Activated CD4-positive, alpha-beta T cell treated with anti-CD3 and anti-CD28 coated beads, Interleukin-10, Interleukin-2, amounts not matched to agents 100 ng/mL and 50 ng/mL, durations not matched to agents 16 hours and 8 hours (primary cell): ENCODE results near the gene WEE1.

ENCODE experiments used
- DNase-seq: peaks from one replicate; pipeline ENCODE4 v3.0.0-alpha.2; 2020

WEE1 gene

DNA sequence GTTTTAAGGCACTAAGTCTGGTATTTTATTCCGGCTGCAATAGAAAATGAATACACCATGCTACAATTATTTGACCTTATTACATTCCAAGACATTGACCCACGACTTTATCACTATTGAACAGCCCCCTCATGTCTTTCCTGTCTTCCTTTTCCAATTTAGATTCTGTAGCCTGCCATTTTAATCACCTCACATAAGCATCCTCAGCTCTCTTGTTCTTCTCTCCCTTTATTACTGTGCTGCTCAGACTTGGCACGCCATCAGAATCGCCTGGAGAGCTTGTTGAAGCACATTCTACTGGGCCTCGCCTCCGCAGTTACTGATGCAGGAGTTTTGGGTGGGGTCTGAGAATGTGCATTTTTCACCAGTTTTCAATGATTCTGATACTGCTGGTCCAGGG, 51.7 kb downstream of the WEE1 start:
- no peak for DNase-seq

DNA sequence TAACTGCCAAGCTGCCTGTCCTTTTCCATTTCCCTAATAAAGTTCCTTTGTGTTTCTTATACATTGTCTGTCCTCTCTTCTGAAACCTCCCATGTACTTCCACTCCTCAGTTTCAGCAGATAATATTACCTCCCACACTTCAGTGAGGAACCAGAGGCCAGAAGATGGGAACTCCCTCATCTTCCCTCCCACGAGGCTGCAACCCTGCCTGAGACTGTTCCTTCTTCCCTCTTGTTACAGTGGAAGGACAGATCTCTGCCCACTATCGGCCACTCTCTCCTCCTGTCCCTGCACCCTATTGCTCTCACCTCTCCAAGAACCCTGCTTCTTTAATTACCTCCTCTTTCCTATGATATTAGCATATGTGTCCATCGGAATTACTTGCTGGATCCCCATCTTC, 52.3 kb downstream of the WEE1 start:
- DNase-seq, result no peak

DNA sequence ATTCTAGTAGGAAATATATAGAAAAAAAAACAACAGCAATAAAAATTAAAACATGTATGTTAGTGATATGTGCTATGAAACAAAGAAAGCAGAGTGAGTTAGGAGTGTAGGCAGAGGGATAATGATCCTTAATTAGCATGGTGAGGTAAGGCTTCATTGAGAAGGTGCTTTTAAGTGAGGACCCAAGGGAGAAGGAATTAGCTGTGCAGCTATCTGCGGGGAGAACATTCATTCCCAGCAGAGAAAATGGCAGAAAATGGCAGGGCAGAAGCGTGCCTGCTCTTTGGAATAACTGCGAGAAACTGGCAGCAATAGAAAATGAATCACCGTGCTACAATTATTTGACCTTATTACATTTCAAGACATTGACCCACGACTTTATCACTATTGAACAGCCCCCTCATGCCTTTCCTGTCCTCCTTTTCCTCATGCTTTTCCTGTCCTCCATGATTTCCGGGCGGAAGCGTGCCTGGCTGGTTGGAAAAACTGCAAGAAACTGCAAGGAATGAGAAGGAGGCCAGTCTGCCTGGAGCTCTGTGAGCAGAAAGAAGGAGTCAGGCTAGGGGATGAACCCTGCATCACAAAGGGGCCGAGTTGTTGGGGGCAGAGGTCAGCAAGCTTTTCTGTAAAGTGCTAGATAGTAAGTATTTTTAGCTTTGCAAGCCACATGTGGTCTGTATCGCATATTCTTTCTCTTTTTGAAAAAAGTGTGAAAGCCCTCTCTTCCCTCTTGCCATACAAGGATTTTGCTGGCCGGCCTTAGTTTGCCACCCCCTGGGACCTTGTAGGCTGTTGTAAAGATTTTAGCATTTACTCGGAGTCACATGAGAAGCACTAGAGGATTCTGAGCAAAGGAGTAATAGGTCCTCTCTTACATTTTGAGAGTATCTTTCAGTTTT, 53.3 kb downstream of the WEE1 start:
- DNase-seq, result no peak

DNA sequence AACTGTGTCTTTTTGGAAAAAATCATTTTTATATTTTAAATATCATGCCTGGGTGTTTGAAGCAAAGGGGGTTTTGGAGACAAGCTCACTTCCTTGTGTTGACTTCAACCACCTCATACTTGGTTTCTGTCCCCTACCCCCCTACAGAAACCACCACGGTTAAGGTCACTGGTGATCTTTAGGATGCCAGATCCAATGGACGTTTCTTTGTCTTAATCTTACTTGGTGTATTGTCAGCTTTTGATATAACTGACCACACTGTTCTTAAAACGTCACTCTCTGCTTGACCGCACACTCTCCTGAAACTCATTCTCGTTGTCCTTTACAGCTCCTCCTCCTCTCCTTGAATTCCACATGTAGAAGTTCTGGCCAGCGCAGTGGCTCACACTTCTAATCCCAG, 55.6 kb downstream of the WEE1 start:
- no peak for DNase-seq

DNA sequence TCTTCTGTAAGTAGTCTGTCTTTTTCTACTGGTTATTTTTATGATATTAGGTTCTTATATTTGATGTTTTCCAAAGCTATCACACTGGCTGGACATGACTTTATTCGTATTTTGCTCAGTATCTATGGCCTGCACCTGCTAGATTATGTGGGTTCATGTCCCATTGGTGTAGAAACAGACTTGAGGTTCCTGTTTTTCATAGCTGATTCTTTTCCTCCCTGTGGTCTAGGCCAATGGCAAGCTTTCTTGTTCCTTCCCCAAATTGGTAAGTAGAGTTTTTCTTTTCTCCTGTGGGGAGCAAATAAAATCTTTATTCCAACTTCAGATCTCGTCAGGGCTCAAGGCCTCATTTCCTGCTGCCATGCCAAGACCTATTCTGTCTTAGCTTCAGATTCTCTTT, 60.2 kb downstream of the WEE1 start:
- DNase-seq, result no peak

DNA sequence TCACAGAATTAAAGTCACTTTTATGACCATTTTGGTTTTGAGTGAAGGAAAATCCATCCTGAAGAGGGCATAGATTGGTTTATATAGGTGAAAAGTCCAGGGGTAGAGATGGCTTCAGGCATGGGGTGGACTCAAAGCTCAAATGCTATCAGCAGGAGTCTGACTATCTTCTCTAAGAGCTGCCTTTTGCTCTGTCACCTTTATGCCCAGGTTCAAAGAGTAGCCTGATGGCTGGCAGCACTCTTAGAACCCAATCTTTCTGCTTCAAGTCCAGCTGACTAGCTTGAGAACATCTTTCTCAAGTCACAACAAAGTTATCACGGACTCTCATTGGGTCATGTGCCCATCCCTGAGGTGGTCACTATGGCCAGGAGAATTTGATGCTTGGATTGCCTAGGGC, 63.2 kb downstream of the WEE1 start:
- no peak for DNase-seq

DNA sequence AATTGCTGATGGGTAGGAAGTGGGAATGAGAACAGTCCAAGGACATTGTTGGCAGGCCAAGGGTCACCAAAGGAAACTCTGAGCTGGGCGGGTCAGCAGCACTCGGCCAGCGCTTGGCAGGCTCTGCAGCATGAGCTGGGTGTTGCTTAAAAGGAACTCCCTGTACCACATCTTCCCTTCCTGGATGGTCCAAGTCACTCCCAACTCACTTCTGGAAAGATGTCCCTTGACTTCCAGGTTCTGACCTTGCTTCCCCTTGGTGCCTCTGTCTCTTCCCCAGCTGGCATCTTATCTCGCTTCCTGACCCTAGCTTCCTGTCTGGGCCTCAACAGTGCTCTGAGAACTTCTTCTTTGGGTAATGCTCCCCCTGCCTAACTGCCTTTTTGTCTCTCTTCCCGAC, 65.6 kb downstream of the WEE1 start:
- no peak for DNase-seq
